ENCODE data around the gene MAP3K1. TPM values are rescaled to one million over a fixed set of nuclear protein-coding genes. Genes with fewer than 3 reads are reported as not detected.

MAP3K1 gene
- total RNA-seq, 2 donors from 2014 or later: 8.9 to 19.0 TPM

DNA sequence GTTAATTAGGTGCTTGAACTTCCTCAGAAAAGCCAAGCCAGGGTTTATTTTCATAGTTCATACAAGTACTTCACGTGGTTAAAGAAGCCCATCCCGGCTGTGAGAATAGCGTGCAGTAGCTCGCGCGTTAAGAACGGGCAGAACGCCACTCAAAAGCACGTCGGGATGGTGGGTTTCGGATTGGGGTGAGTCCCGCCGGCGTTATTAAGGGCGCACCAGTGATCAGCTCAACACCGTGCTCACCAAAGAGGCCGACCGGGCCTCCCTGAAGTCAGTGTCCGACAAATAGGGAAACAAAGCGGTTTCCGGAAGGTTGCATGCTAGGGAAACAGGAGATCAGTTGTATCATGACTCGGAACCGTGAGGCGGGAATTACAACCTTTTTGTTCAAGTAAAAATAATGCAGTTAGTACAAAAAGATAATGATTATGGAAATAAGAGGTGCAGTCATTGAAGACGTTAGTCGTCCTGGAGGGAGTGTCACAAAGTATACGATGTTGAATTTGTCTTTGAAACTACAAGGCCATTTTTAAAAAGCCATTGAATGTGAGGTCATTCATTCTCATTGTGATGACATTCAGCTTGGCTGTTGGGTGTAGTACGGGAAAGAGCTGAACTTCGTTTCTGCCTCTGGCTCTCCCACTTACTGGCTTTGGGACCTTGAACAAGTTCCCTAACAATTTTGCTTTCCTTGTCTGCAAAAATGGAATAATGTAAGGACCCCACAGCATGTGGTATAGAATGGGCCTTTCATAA lies 95.0 kb downstream of the MAP3K1 start:
- DNase-seq (ENCODE audit: low spot score) (peak; percentile 5), ATAC-seq (ENCODE audit: insufficient number of reproducible peaks, low FRiP score, low read depth) (peak; percentile 15)
- H3K27me3 ChIP-seq (replicated peaks; ENCODE audit: insufficient read depth): no peaks in the 10 kb centered on the region
- H3K4me3 ChIP-seq: peak overlapping the region; percentile 98
- H3K36me3 ChIP-seq: no peaks in the 10 kb centered on the region
- no peak for TF ChIP-seq CTCF (IDR thresholded peaks at IDR 0.05)
- peaks cover 4 to 7% of the 10 kb centered on the region in 2 donors for H3K4me1 ChIP-seq (ENCODE audit: control insufficient read depth in 1 of 2, low read depth in 2 of 2)
- H3K9me3 ChIP-seq: no peaks in the 10 kb centered on the region
- peak overlapping the region; percentile 91 to 98 for H3K27ac ChIP-seq

- ATAC-seq (ENCODE audit: insufficient number of reproducible peaks, low FRiP score, low read depth) (no peak), DNase-seq (ENCODE audit: low spot score) (no peak)
- H3K4me1 ChIP-seq (ENCODE audit: control insufficient read depth in 1 of 2, low read depth in 2 of 2): peaks cover 4 to 7% of the 10 kb centered on the region in 2 donors
- H3K9me3 ChIP-seq: no peaks in the 10 kb centered on the region
- no peaks in the 10 kb centered on the region for H3K36me3 ChIP-seq
- no peak overlapping the region for H3K27ac ChIP-seq
- TF ChIP-seq CTCF (IDR thresholded peaks at IDR 0.05): no peak
- H3K27me3 ChIP-seq (replicated peaks; ENCODE audit: insufficient read depth): no peaks in the 10 kb centered on the region
- H3K4me3 ChIP-seq: no peak overlapping the region
Measured at GRCh38 chr5:56913766-56914165, 98.4 kb downstream of the MAP3K1 start.

- Histone ChIP-seq H3K9me3 (no peaks in the 10 kb centered on the region), H3K27ac (no peak overlapping the region), H3K36me3 (no peaks in the 10 kb centered on the region), H3K4me3 (no peak overlapping the region), H3K27me3 (replicated peaks; ENCODE audit: insufficient read depth) (no peaks in the 10 kb centered on the region), H3K4me1 (ENCODE audit: control insufficient read depth in 1 of 2, low read depth in 2 of 2) (peaks cover 4 to 7% of the 10 kb centered on the region in 2 donors)
- no peak for TF ChIP-seq CTCF (IDR thresholded peaks at IDR 0.05)
- ATAC-seq (ENCODE audit: insufficient number of reproducible peaks, low FRiP score, low read depth) (no peak), DNase-seq (ENCODE audit: low spot score) (no peak)
Measured at GRCh38 chr5:56914678-56915077, 99.3 kb downstream of the MAP3K1 start.

DNA sequence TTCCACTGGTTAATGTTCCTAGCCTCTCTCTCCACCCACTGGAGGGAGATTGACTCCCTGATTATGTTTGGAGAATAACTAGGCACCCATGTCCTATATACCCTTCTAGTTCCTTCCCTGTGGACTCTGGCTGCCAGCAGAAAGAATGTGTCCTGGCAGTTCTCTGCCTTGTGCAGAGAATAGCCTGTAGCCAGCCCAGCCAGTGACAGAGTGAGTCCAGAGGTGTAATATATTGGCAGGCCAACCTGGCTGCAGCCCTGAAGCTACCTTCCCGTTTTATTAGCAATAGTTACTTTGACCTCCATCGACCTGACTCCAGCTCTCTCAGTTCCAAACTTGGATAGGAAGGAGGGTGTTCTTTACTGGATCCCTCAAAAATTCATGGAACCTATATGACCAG lies 102.2 kb downstream of the MAP3K1 start:
- no peaks in the 10 kb centered on the region for H3K27me3 ChIP-seq (replicated peaks; ENCODE audit: insufficient read depth)
- no peak overlapping the region for H3K4me3 ChIP-seq
- H3K9me3 ChIP-seq: no peaks in the 10 kb centered on the region
- no peaks in the 10 kb centered on the region for H3K4me1 ChIP-seq (ENCODE audit: control insufficient read depth in 1 of 2, low read depth in 2 of 2)
- no peak for ATAC-seq (ENCODE audit: insufficient number of reproducible peaks, low FRiP score, low read depth)
- DNase-seq (ENCODE audit: low spot score): no peak
- H3K27ac ChIP-seq: no peak overlapping the region
- peaks cover 3% of the 10 kb centered on the region for H3K36me3 ChIP-seq
- no peak for TF ChIP-seq CTCF (IDR thresholded peaks at IDR 0.05)

GRCh38 chr5:56918054-56918453 lies 102.7 kb downstream of the MAP3K1 start:
- no peaks in the 10 kb centered on the region for H3K4me1 ChIP-seq (ENCODE audit: control insufficient read depth in 1 of 2, low read depth in 2 of 2)
- H3K4me3 ChIP-seq: no peak overlapping the region
- no peak for DNase-seq (ENCODE audit: low spot score)
- H3K9me3 ChIP-seq: no peaks in the 10 kb centered on the region
- ATAC-seq (ENCODE audit: insufficient number of reproducible peaks, low FRiP score, low read depth): no peak
- no peaks in the 10 kb centered on the region for H3K27me3 ChIP-seq (replicated peaks; ENCODE audit: insufficient read depth)
- TF ChIP-seq CTCF (IDR thresholded peaks at IDR 0.05): no peak
- peaks cover 8% of the 10 kb centered on the region for H3K36me3 ChIP-seq
- H3K27ac ChIP-seq: no peak overlapping the region

Measured in thoracic aorta (tissue), 2 donors.